ENCODE data around the gene NUP98.

DNA sequence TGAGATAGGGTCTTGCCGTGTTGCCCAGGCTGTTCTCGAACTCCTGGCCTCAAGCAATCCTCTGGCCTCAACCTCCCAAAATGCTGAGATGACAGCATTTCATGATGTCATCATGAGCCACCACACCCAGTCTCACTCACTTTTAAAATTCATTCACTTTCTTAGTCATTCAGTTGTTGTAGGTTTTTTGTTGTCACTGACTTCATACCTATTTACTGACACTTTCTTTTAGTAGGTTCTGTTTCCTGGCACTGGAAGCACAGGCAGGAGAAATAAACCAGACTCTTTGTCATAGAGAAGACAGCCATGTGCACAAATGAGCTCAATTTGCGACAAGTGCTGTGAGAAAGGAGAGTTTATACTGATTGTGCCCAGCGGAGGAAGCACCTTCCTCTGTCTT lies 166.0 kb downstream of the NUP98 start:
- TF ChIP-seq, protein P1, sequence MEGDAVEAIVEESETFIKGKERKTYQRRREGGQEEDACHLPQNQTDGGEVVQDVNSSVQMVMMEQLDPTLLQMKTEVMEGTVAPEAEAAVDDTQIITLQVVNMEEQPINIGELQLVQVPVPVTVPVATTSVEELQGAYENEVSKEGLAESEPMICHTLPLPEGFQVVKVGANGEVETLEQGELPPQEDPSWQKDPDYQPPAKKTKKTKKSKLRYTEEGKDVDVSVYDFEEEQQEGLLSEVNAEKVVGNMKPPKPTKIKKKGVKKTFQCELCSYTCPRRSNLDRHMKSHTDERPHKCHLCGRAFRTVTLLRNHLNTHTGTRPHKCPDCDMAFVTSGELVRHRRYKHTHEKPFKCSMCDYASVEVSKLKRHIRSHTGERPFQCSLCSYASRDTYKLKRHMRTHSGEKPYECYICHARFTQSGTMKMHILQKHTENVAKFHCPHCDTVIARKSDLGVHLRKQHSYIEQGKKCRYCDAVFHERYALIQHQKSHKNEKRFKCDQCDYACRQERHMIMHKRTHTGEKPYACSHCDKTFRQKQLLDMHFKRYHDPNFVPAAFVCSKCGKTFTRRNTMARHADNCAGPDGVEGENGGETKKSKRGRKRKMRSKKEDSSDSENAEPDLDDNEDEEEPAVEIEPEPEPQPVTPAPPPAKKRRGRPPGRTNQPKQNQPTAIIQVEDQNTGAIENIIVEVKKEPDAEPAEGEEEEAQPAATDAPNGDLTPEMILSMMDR (IDR thresholded peaks at IDR 0.05) = no peak
- no peak for TF ChIP-seq SIN3A (IDR thresholded peaks at IDR 0.05; ENCODE audit: borderline replicate concordance, low read depth, low read length)
- TF ChIP-seq CHD2 (IDR thresholded peaks at IDR 0.05; ENCODE audit: low read length, partially characterized antibody) = no peak

Data from SK-N-SH (cell line).